HepG2 (cell line): Measurements from ENCODE around the gene RECQL. TPM values are rescaled to one million over a fixed set of nuclear protein-coding genes. Genes with fewer than 3 reads are reported as not detected.

Experiments used
- BORCS8-MEF2B ChIP-seq: sonication (generic); formaldehyde crosslinking; IDR thresholded peaks from 2 replicates; pipeline ENCODE4 v1.8.0; 2022; ENCODE audit warnings: mild to moderate bottlenecking, missing genetic modification reagents
- GPN1 ChIP-seq: sonication (generic); formaldehyde crosslinking; IDR thresholded peaks from 2 replicates; pipeline ENCODE4 v1.5.1; 2020; ENCODE audit warnings: missing genetic modification reagents, borderline replicate concordance
- MTF2 ChIP-seq: sonication (generic); formaldehyde crosslinking; IDR thresholded peaks from 2 replicates; pipeline ENCODE4 v1.5.0; 2020; ENCODE audit warnings: missing genetic modification reagents, borderline replicate concordance
- PCBP1 ChIP-seq: fragments of 200-400 bp; formaldehyde crosslinking; IDR thresholded peaks from 2 replicates; pipeline ENCODE4 v1.6.1; 2017; ENCODE audit warnings: mild to moderate bottlenecking, low read depth, low read length, borderline replicate concordance
- POLR2G ChIP-seq: fragments of 200-400 bp; formaldehyde crosslinking; IDR thresholded peaks from 2 replicates; pipeline ENCODE4 v1.6.1; 2018; ENCODE audit warnings: mild to moderate bottlenecking, low read depth, low read length, moderate library complexity
- REST ChIP-seq, 2 experiments: IDR thresholded peaks; 2 replicates each; pipeline ENCODE4 v1.6.1; 2011 to 2012; ENCODE audit warnings: low read length in 2 of 2, borderline replicate concordance in 1 of 2, low read depth in 1 of 2, mild to moderate bottlenecking in 1 of 2, moderate library complexity in 1 of 2
- RFX5 ChIP-seq: IDR thresholded peaks from 2 replicates; pipeline ENCODE4 v1.6.1; 2011; ENCODE audit warnings: low read depth, low read length, improper control_type of control experiment
- SIN3A ChIP-seq: IDR thresholded peaks from 2 replicates; pipeline ENCODE4 v1.6.1; 2011; ENCODE audit warnings: low read depth, mild to moderate bottlenecking, control low read depth, low read length, borderline replicate concordance
- SRF ChIP-seq: IDR thresholded peaks from 2 replicates; pipeline ENCODE4 v1.6.1; 2011; ENCODE audit warnings: mild to moderate bottlenecking, low read depth, low read length, moderate library complexity
- TGIF2 ChIP-seq: IDR thresholded peaks from 2 replicates; pipeline ENCODE4 v1.6.1; 2016; ENCODE audit warnings: control low read depth, missing compliant biosample characterization
- TP53 ChIP-seq: sonication (generic); formaldehyde crosslinking; conservative IDR thresholded peaks from 2 replicates; pipeline ENCODE4 v1.4.0; 2020; ENCODE audit warnings: missing genetic modification reagents
- ZFAT ChIP-seq: sonication (generic); formaldehyde crosslinking; conservative IDR thresholded peaks from 2 replicates; pipeline ENCODE4 v1.8.1; 2023; ENCODE audit warnings: missing genetic modification reagents, inconsistent platforms
- ZFP41 ChIP-seq: sonication (generic); formaldehyde crosslinking; IDR thresholded peaks from 2 replicates; pipeline ENCODE4 v1.4.0; 2020; ENCODE audit warnings: mild to moderate bottlenecking, missing genetic modification reagents, borderline replicate concordance
- ZNF878 ChIP-seq: sonication (generic); formaldehyde crosslinking; IDR thresholded peaks from 2 replicates; pipeline ENCODE4 v1.8.1; 2023; ENCODE audit warnings: mild to moderate bottlenecking, missing genetic modification reagents, moderate library complexity
- polyA plus RNA-seq, 8 experiments: library from polyadenylated mRNA; depleted of rRNA in 3 of 8; stranded (reverse) in 7 of 8; unstranded in 1 of 8; fragments of >200 nt; fragmentation: Illumina TruSeq in 4 of 8; extraction: Trizol in 4 of 8; gene quantifications; 2 replicates each; pipeline versions ENCODE4 v1.2.1 to v1.2.3, GENCODE V29; 2011 to 2016; ENCODE audit warnings: low read depth in 4 of 8, missing spikeins in 1 of 8, mixed read lengths in 1 of 8; ENCODE audit not compliant: insufficient read depth in 1 of 8
- total RNA-seq, 5 experiments: library from RNA; depleted of rRNA; stranded (reverse); fragments of >200 nt; fragmentation: Illumina TruSeq; extraction: Trizol; gene quantifications; 2 replicates each; pipeline ENCODE4 v1.2.3, GENCODE V29; 2016; ENCODE audit warnings: low read depth in 1 of 5
- TF ChIP-seq, protein P1 (sequence below): IDR thresholded peaks from 2 replicates; pipeline ENCODE4 v1.6.1; 2016; ENCODE audit warnings: mild to moderate bottlenecking
- TF ChIP-seq, protein P2 (sequence below): sonication (generic); formaldehyde crosslinking; IDR thresholded peaks from 2 replicates; pipeline ENCODE4 v1.4.0; 2020; ENCODE audit warnings: missing genetic modification reagents
- TF ChIP-seq, protein P3 (sequence below): sonication (generic); formaldehyde crosslinking; conservative IDR thresholded peaks from 2 replicates; pipeline ENCODE4 v1.4.0; 2020; ENCODE audit warnings: mild to moderate bottlenecking, missing genetic modification reagents, moderate library complexity

RECQL gene
- total and polyA plus RNA-seq, 2 of the 13 experiments (the other 11 are each of a cell fraction or from before 2014, with no cell fraction given) = 7.2 to 41.5 TPM

DNA sequence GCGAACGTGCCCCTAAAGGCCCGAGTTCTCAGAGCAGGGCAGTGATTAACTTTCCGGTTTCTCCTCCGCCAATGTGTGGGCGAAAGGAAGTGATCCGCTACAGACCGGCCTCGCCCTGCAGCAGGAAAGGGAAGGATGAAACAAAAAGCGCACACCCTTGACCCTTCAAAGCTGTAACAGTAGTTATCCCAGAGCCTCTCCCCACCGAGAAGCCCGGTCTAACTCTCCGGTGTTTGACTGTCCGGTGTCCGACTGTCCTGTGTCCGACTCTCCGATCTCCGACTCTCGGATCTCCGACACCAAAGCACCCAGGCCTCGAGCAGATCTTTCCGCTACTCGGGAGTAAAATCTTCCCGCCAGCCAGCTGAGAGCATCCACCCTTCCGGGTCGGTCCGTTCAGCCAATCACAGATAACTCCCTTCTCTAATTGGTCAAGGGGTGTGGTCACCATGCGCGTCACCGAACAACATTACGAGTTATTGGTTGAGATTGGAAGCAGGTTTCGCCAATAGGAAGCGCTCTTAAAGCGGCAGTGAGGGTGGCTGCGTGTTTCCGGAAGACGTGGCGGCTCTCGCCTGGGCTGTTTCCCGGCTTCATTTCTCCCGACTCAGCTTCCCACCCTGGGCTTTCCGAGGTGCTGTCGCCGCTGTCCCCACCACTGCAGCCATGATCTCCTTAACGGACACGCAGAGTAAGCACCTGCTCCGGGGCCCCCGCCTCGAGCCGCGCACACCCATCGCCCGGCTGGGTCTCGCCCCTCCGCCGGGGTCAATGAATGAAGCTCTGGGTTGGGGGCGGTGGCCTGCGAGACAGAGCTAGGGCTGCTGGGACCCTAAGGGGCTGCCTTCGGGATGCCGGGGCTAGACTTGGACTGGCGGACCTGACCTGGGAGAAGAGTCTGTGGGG lies at the start of gene RECQL, which contains the start of gene GOLT1B (continued):
- TF ChIP-seq RFX5 (peak; percentile 76; the same call in 1 of the 2 replicates), ZFAT (CRISPR knock-in tag) (no peak), POLR2G (peak; percentile 76), BORCS8-MEF2B (CRISPR knock-in tag) (peak; percentile 49; the same call in 1 of the 2 replicates), REST (IDR thresholded peaks at IDR 0.05; ENCODE audit: borderline replicate concordance in 1 of 2, low read depth in 1 of 2, low read length in 2 of 2) (no peak), PCBP1 (no peak), TGIF2 (CRISPR knock-in tag) (peak; percentile 94), SRF (peak; percentile 80), ZFP41 (CRISPR knock-in tag) (no peak), ZNF878 (CRISPR knock-in tag) (peak; percentile 86), MTF2 (CRISPR knock-in tag) (0 out of 2 replicates have a peak, but pooled peaks have one; percentile 36), GPN1 (CRISPR knock-in tag) (no peak), TP53 (CRISPR knock-in tag) (no peak), SIN3A (peak; percentile 100)
- TF ChIP-seq, protein P1, sequence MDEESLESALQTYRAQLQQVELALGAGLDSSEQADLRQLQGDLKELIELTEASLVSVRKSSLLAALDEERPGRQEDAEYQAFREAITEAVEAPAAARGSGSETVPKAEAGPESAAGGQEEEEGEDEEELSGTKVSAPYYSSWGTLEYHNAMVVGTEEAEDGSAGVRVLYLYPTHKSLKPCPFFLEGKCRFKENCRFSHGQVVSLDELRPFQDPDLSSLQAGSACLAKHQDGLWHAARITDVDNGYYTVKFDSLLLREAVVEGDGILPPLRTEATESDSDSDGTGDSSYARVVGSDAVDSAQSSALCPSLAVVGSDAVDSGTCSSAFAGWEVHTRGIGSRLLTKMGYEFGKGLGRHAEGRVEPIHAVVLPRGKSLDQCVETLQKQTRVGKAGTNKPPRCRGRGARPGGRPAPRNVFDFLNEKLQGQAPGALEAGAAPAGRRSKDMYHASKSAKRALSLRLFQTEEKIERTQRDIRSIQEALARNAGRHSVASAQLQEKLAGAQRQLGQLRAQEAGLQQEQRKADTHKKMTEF (CRISPR knock-in tag) = peak; percentile 47; the same call in 1 of the 2 replicates
- TF ChIP-seq, protein P2, sequence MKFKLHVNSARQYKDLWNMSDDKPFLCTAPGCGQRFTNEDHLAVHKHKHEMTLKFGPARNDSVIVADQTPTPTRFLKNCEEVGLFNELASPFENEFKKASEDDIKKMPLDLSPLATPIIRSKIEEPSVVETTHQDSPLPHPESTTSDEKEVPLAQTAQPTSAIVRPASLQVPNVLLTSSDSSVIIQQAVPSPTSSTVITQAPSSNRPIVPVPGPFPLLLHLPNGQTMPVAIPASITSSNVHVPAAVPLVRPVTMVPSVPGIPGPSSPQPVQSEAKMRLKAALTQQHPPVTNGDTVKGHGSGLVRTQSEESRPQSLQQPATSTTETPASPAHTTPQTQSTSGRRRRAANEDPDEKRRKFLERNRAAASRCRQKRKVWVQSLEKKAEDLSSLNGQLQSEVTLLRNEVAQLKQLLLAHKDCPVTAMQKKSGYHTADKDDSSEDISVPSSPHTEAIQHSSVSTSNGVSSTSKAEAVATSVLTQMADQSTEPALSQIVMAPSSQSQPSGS (CRISPR knock-in tag) = peak; percentile 58; the same call in 1 of the 2 replicates
- TF ChIP-seq, protein P3, sequence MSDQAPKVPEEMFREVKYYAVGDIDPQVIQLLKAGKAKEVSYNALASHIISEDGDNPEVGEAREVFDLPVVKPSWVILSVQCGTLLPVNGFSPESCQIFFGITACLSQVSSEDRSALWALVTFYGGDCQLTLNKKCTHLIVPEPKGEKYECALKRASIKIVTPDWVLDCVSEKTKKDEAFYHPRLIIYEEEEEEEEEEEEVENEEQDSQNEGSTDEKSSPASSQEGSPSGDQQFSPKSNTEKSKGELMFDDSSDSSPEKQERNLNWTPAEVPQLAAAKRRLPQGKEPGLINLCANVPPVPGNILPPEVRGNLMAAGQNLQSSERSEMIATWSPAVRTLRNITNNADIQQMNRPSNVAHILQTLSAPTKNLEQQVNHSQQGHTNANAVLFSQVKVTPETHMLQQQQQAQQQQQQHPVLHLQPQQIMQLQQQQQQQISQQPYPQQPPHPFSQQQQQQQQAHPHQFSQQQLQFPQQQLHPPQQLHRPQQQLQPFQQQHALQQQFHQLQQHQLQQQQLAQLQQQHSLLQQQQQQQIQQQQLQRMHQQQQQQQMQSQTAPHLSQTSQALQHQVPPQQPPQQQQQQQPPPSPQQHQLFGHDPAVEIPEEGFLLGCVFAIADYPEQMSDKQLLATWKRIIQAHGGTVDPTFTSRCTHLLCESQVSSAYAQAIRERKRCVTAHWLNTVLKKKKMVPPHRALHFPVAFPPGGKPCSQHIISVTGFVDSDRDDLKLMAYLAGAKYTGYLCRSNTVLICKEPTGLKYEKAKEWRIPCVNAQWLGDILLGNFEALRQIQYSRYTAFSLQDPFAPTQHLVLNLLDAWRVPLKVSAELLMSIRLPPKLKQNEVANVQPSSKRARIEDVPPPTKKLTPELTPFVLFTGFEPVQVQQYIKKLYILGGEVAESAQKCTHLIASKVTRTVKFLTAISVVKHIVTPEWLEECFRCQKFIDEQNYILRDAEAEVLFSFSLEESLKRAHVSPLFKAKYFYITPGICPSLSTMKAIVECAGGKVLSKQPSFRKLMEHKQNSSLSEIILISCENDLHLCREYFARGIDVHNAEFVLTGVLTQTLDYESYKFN = no peak; the same call in 1 of the 2 replicates
